Measurements from ENCODE around the gene NBPF20. TPM values are rescaled to one million over a fixed set of nuclear protein-coding genes. Genes with fewer than 3 reads are reported as not detected.

Gene NBPF20, protein sequence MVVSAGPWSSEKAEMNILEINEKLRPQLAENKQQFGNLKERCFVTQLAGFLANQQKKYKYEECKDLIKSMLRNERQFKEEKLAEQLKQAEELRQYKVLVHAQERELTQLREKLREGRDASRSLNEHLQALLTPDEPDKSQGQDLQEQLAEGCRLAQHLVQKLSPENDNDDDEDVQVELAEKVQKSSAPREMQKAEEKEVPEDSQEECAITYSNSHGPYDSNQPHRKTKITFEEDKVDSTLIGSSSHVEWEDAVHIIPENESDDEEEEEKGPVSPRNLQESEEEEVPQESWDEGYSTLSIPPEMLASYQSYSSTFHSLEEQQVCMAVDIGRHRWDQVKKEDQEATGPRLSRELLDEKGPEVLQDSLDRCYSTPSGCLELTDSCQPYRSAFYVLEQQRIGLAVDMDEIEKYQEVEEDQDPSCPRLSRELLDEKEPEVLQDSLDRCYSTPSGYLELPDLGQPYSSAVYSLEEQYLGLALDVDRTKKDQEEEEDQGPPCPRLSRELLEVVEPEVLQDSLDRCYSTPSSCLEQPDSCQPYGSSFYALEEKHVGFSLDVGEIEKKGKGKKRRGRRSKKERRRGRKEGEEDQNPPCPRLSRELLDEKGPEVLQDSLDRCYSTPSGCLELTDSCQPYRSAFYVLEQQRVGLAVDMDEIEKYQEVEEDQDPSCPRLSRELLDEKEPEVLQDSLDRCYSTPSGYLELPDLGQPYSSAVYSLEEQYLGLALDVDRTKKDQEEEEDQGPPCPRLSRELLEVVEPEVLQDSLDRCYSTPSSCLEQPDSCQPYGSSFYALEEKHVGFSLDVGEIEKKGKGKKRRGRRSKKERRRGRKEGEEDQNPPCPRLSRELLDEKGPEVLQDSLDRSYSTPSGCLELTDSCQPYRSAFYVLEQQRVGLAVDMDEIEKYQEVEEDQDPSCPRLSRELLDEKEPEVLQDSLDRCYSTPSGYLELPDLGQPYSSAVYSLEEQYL (N-terminal part only)
- total RNA-seq, result 4.2 and 6.1 TPM in 2 replicates

DNA sequence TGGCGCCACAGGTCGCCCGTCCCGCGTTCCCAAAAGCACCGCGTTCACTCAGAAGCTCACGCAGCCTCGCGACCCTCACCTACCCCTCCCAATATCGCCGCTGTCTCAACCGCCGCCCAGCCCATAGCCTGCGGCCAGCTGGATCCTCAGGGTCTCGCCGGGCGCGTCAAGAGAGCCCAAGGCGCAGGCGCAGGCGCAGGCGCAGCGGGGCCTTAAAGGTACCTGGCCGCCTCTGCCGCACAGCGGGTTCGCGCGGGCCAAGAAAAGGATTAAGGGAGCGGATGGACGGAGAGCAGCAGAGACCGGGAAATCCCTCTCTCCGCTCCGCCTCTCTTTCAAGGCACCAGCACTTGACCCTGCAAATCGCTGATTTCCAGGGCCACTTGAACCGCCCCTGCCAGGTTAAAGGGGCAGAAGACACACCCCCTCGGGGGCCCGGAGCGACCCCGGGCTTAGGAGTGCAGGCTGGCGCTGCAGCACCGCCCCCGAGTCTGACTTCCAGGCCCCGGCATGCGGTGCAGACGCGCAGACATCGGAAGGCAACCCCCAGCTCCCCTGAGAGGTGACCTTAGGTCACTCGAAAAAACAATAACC, at the start of gene NBPF20:
TSS of gene NBPF20 (minus strand) at position 168 of the 594 bp plus-strand sequence. CDS start 20,331 bp downstream, outside the sequence.

Other genes starting within 250 kb of the NBPF20 start
- not detected in 2 replicates for gene PPIAL4D, start 183.4 kb downstream of the NBPF20 start, total RNA-seq
- gene GPR89A, start 182.4 kb upstream of the NBPF20 start, total RNA-seq, result 37.5 and 65.1 TPM in 2 replicates

Measured in uterine smooth muscle cell (primary cell).